Liver (tissue), 3 donors: ENCODE results near the gene ZNF652.

ENCODE experiments used
- FOXA1 ChIP-seq: IDR thresholded peaks from 2 replicates; pipeline ENCODE4 v1.6.1; 2016; ENCODE audit warnings: antibody characterized with exemption
- GABPA ChIP-seq, 2 donors: IDR thresholded peaks in 1 of 2; conservative IDR thresholded peaks in 1 of 2; 2 replicates each; pipeline ENCODE4 v1.6.1; 2016; ENCODE audit warnings: antibody characterized with exemption in 2 of 2, mild to moderate bottlenecking in 1 of 2, moderate library complexity in 1 of 2
- JUND ChIP-seq, 2 donors: IDR thresholded peaks; 2 replicates each; pipeline ENCODE4 v1.6.1; 2016; ENCODE audit warnings: antibody characterized with exemption in 2 of 2
- RAD21 ChIP-seq, 2 donors: IDR thresholded peaks; 2 replicates each; pipeline ENCODE4 v1.6.1; 2016; ENCODE audit warnings: antibody characterized with exemption in 2 of 2, mild to moderate bottlenecking in 2 of 2
- RXRA ChIP-seq, 2 donors: IDR thresholded peaks; 2 replicates each; pipeline ENCODE4 v1.6.1; 2017 to 2018; ENCODE audit warnings: antibody characterized with exemption in 2 of 2, mild to moderate bottlenecking in 1 of 2
- SP1 ChIP-seq: IDR thresholded peaks from 2 replicates; pipeline ENCODE4 v1.6.1; 2018; ENCODE audit warnings: antibody characterized with exemption, mild to moderate bottlenecking
- TAF1 ChIP-seq: conservative IDR thresholded peaks from 2 replicates; pipeline ENCODE4 v1.6.1; 2016; ENCODE audit warnings: antibody characterized with exemption, mild to moderate bottlenecking
- TF ChIP-seq, protein P1 (sequence below): fragments of 150-350 bp; IDR thresholded peaks from 2 replicates; pipeline ENCODE4 v1.5.1; 2017; ENCODE audit warnings: improper control_type of control experiment, low read depth, low read length; ENCODE audit not compliant: missing input control
- TF ChIP-seq, protein P2 (sequence below): IDR thresholded peaks from 2 replicates; pipeline ENCODE4 v1.6.1; 2016; ENCODE audit warnings: antibody characterized with exemption
- TF ChIP-seq, protein P3 (sequence below): IDR thresholded peaks from 2 replicates; pipeline ENCODE4 v1.6.1; 2016; ENCODE audit warnings: antibody characterized with exemption, mild to moderate bottlenecking
- TF ChIP-seq, protein P4 (sequence below): IDR thresholded peaks from 2 replicates; pipeline ENCODE4 v1.6.1; 2016; ENCODE audit warnings: antibody characterized with exemption
- TF ChIP-seq, protein P5 (sequence below): IDR thresholded peaks from 2 replicates; pipeline ENCODE4 v1.6.1; 2016; ENCODE audit warnings: antibody characterized with exemption
- donor health status: healthy.
- donor health status: healthy.

DNA sequence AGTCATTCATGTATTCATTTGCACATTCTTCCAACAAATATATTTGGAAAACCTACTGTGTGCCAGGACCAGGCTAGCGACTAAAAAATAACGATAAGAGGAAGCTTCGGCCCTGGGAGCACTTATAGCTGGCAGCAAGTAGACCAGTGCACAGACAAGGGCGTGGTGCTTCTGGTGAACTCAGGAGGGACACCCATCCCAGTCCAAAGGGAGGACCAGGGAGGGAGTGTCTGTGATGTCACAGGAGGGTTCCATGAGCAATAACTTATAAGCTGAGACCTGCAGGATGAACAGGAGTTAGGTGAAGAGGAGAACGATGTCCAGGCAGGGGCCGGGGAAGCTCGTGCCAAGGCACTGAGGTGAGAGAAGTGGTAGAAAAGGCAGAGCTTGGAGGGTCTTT lies 114.1 kb downstream of the ZNF652 start:
- TF ChIP-seq TAF1 = no peak
- no peak for TF ChIP-seq RXRA (IDR thresholded peaks at IDR 0.05)
- TF ChIP-seq, protein P1, sequence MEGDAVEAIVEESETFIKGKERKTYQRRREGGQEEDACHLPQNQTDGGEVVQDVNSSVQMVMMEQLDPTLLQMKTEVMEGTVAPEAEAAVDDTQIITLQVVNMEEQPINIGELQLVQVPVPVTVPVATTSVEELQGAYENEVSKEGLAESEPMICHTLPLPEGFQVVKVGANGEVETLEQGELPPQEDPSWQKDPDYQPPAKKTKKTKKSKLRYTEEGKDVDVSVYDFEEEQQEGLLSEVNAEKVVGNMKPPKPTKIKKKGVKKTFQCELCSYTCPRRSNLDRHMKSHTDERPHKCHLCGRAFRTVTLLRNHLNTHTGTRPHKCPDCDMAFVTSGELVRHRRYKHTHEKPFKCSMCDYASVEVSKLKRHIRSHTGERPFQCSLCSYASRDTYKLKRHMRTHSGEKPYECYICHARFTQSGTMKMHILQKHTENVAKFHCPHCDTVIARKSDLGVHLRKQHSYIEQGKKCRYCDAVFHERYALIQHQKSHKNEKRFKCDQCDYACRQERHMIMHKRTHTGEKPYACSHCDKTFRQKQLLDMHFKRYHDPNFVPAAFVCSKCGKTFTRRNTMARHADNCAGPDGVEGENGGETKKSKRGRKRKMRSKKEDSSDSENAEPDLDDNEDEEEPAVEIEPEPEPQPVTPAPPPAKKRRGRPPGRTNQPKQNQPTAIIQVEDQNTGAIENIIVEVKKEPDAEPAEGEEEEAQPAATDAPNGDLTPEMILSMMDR = no peak
- TF ChIP-seq, protein P2, sequence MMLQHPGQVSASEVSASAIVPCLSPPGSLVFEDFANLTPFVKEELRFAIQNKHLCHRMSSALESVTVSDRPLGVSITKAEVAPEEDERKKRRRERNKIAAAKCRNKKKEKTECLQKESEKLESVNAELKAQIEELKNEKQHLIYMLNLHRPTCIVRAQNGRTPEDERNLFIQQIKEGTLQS = no peak
- TF ChIP-seq RAD21 (IDR thresholded peaks at IDR 0.05) = no peak
- TF ChIP-seq, protein P3, sequence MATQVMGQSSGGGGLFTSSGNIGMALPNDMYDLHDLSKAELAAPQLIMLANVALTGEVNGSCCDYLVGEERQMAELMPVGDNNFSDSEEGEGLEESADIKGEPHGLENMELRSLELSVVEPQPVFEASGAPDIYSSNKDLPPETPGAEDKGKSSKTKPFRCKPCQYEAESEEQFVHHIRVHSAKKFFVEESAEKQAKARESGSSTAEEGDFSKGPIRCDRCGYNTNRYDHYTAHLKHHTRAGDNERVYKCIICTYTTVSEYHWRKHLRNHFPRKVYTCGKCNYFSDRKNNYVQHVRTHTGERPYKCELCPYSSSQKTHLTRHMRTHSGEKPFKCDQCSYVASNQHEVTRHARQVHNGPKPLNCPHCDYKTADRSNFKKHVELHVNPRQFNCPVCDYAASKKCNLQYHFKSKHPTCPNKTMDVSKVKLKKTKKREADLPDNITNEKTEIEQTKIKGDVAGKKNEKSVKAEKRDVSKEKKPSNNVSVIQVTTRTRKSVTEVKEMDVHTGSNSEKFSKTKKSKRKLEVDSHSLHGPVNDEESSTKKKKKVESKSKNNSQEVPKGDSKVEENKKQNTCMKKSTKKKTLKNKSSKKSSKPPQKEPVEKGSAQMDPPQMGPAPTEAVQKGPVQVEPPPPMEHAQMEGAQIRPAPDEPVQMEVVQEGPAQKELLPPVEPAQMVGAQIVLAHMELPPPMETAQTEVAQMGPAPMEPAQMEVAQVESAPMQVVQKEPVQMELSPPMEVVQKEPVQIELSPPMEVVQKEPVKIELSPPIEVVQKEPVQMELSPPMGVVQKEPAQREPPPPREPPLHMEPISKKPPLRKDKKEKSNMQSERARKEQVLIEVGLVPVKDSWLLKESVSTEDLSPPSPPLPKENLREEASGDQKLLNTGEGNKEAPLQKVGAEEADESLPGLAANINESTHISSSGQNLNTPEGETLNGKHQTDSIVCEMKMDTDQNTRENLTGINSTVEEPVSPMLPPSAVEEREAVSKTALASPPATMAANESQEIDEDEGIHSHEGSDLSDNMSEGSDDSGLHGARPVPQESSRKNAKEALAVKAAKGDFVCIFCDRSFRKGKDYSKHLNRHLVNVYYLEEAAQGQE = no peak
- TF ChIP-seq, protein P4, sequence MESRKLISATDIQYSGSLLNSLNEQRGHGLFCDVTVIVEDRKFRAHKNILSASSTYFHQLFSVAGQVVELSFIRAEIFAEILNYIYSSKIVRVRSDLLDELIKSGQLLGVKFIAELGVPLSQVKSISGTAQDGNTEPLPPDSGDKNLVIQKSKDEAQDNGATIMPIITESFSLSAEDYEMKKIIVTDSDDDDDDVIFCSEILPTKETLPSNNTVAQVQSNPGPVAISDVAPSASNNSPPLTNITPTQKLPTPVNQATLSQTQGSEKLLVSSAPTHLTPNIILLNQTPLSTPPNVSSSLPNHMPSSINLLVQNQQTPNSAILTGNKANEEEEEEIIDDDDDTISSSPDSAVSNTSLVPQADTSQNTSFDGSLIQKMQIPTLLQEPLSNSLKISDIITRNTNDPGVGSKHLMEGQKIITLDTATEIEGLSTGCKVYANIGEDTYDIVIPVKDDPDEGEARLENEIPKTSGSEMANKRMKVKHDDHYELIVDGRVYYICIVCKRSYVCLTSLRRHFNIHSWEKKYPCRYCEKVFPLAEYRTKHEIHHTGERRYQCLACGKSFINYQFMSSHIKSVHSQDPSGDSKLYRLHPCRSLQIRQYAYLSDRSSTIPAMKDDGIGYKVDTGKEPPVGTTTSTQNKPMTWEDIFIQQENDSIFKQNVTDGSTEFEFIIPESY = no peak
- TF ChIP-seq FOXA1 = no peak
- no peak for TF ChIP-seq GABPA (IDR thresholded peaks at IDR 0.05 in 1 of 2, conservative IDR thresholded peaks at IDR 0.05 in 1 of 2)
- TF ChIP-seq, protein P5, sequence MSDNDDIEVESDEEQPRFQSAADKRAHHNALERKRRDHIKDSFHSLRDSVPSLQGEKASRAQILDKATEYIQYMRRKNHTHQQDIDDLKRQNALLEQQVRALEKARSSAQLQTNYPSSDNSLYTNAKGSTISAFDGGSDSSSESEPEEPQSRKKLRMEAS = no peak
- no peak for TF ChIP-seq JUND (IDR thresholded peaks at IDR 0.05)
- no peak for TF ChIP-seq SP1
